GM12878 (cell line): ENCODE data around the gene SPATS1. TPM values are rescaled to one million over a fixed set of nuclear protein-coding genes. Genes with fewer than 3 reads are reported as not detected.

Experiments
- CHD4 ChIP-seq: fragments of 200-600 bp; sonication (generic); IDR thresholded peaks from 2 replicates; pipeline ENCODE4 v1.6.1; 2016; ENCODE audit warnings: mild to moderate bottlenecking
- KDM1A ChIP-seq: fragments of 200-600 bp; sonication (generic); IDR thresholded peaks from 2 replicates; pipeline ENCODE4 v1.6.1; 2016; ENCODE audit warnings: borderline replicate concordance
- NR2C1 ChIP-seq: fragments of 450-650 bp; IDR thresholded peaks from 2 replicates; pipeline ENCODE4 v1.6.1; 2017; ENCODE audit warnings: antibody characterized with exemption, mild to moderate bottlenecking, moderate library complexity
- PAX5 ChIP-seq: IDR thresholded peaks from 2 replicates; pipeline ENCODE4 v1.6.1; 2011; ENCODE audit warnings: low read depth, low read length, borderline replicate concordance
- POLR2AphosphoS5 ChIP-seq: IDR thresholded peaks from 2 replicates; pipeline ENCODE4 v1.6.1; 2011; ENCODE audit warnings: mild to moderate bottlenecking, low read length, inconsistent platforms
- RAD21 ChIP-seq: IDR thresholded peaks from 2 replicates; pipeline ENCODE4 v1.6.1; 2011; ENCODE audit warnings: mild to moderate bottlenecking, low read depth, low read length, moderate library complexity; ENCODE audit not compliant: insufficient read depth
- RBBP5 ChIP-seq: fragments of 200-600 bp; sonication (generic); conservative IDR thresholded peaks from 2 replicates; pipeline ENCODE4 v1.6.1; 2016
- RUNX3 ChIP-seq: IDR thresholded peaks from 2 replicates; pipeline ENCODE4 v1.6.1; 2012; ENCODE audit warnings: low read length, inconsistent platforms
- TCF3 ChIP-seq: IDR thresholded peaks from 2 replicates; pipeline ENCODE4 v1.6.1; 2012; ENCODE audit warnings: low read depth, mild to moderate bottlenecking, low read length, borderline replicate concordance; ENCODE audit not compliant: insufficient read depth
- polyA plus RNA-seq, 11 experiments: library from polyadenylated mRNA; depleted of rRNA in 4 of 11; unstranded in 6 of 11; stranded (reverse) in 5 of 11; fragments of >200 nt; fragmentation: Nextera tagmentation in 4 of 11; fragmentation: Illumina TruSeq in 1 of 11; extraction: Ambion mirVana in 4 of 11; extraction: Trizol in 1 of 11; gene quantifications; 1 replicate in 1 of 11; 2 replicates in 10 of 11; pipeline versions ENCODE4 v1.2.1 to v1.2.3, GENCODE V29; 2011 to 2016; ENCODE audit warnings: inconsistent platforms in 2 of 11, missing spikeins in 2 of 11, low read depth in 1 of 11
- total RNA-seq, 4 experiments: library from RNA; depleted of rRNA in 3 of 4; stranded (reverse); fragments of >200 nt in 3 of 4; fragmentation: Illumina TruSeq in 1 of 4; extraction: Trizol in 1 of 4; gene quantifications; 2 replicates each; pipeline versions ENCODE4 v1.2.1 to v1.2.3, GENCODE V29; 2013 to 2021
- TF ChIP-seq, protein P1 (sequence below): fragments of 450-650 bp; IDR thresholded peaks from 2 replicates; pipeline ENCODE4 v1.6.1; 2017; ENCODE audit warnings: mild to moderate bottlenecking, low read depth, inconsistent platforms; ENCODE audit not compliant: poor library complexity, severe bottlenecking
- TF ChIP-seq, protein P2 (sequence below): IDR thresholded peaks from 2 replicates; pipeline ENCODE4 v1.6.1; 2012; ENCODE audit warnings: low read depth, low read length, improper control_type of control experiment
- TF ChIP-seq, protein P3 (sequence below): fragments of 450-650 bp; IDR thresholded peaks from 2 replicates; pipeline ENCODE4 v1.6.1; 2016; ENCODE audit warnings: mild to moderate bottlenecking

Gene SPATS1
- total and polyA plus RNA-seq, 10 of the 15 experiments (the other 5 are each of a cell fraction or from before 2014, with no cell fraction given) = 0.12 TPM; not detected in 9

DNA sequence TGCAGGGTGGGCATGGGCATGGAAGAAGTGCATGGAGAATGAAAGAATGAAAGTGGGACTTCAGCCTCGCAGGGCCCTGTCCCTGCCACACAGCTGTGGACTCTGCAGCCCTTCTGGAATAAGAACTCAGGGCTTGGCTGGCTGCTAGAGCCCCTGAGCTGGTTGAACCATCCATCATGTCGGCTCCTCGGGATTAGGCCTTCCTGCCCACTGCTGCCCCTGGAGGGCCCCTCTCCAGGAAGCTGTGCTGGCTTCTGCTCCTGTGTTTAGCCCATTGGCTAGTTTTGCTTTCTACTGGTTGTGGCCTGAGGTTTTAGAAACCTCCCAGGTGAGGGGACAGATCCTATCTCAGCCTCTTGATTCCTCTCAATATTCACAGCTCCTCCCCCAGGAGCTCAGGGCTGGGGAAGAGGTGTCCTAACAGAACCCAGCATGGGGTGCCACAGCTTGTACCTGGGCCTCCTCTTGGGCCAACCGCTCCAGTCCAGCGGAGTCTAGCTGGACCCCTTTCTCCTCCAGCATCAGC is 37.2 kb upstream of the SPATS1 start (continued):
- TF ChIP-seq TCF3 = no peak
- TF ChIP-seq RBBP5 = no peak
- TF ChIP-seq PAX5 = no peak
- TF ChIP-seq, protein P1, sequence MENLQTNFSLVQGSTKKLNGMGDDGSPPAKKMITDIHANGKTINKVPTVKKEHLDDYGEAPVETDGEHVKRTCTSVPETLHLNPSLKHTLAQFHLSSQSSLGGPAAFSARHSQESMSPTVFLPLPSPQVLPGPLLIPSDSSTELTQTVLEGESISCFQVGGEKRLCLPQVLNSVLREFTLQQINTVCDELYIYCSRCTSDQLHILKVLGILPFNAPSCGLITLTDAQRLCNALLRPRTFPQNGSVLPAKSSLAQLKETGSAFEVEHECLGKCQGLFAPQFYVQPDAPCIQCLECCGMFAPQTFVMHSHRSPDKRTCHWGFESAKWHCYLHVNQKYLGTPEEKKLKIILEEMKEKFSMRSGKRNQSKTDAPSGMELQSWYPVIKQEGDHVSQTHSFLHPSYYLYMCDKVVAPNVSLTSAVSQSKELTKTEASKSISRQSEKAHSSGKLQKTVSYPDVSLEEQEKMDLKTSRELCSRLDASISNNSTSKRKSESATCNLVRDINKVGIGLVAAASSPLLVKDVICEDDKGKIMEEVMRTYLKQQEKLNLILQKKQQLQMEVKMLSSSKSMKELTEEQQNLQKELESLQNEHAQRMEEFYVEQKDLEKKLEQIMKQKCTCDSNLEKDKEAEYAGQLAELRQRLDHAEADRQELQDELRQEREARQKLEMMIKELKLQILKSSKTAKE = no peak
- TF ChIP-seq POLR2AphosphoS5 = no peak
- TF ChIP-seq, protein P2, sequence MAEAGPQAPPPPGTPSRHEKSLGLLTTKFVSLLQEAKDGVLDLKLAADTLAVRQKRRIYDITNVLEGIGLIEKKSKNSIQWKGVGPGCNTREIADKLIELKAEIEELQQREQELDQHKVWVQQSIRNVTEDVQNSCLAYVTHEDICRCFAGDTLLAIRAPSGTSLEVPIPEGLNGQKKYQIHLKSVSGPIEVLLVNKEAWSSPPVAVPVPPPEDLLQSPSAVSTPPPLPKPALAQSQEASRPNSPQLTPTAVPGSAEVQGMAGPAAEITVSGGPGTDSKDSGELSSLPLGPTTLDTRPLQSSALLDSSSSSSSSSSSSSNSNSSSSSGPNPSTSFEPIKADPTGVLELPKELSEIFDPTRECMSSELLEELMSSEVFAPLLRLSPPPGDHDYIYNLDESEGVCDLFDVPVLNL = no peak
- no peak for TF ChIP-seq KDM1A
- no peak for TF ChIP-seq NR2C1
- TF ChIP-seq, protein P3, sequence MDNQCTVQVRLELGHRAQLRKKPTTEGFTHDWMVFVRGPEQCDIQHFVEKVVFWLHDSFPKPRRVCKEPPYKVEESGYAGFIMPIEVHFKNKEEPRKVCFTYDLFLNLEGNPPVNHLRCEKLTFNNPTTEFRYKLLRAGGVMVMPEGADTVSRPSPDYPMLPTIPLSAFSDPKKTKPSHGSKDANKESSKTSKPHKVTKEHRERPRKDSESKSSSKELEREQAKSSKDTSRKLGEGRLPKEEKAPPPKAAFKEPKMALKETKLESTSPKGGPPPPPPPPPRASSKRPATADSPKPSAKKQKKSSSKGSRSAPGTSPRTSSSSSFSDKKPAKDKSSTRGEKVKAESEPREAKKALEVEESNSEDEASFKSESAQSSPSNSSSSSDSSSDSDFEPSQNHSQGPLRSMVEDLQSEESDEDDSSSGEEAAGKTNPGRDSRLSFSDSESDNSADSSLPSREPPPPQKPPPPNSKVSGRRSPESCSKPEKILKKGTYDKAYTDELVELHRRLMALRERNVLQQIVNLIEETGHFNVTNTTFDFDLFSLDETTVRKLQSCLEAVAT = no peak
- no peak for TF ChIP-seq RAD21
- no peak for TF ChIP-seq CHD4
- TF ChIP-seq RUNX3 = no peak
